IPS-18c (cell line): ENCODE data around the gene CYP2W1.
"Not testable (repeated sequence)": the region's sequence is repeated elsewhere in the genome, so short reads cannot be mapped to it uniquely, and the experiment has no call there.

Experiments used
- H3K4me3 ChIP-seq: 2 replicates; pipeline ENCODE4 v1.7.0; 2013; ENCODE audit warnings: low read depth, mild to moderate bottlenecking, low read length, moderate library complexity; ENCODE audit not compliant: insufficient read depth
- H3K9me3 ChIP-seq: one replicate; pipeline ENCODE4 v1.6.1; 2013; ENCODE audit warnings: mild to moderate bottlenecking, low read length, moderate library complexity; ENCODE audit not compliant: control insufficient read depth, insufficient read depth

The CYP2W1 gene

GRCh38 chr7:1026721-1027161 is 43.8 kb downstream of the CYP2W1 start:
- no peaks in the 10 kb centered on the region for H3K9me3 ChIP-seq
- H3K4me3 ChIP-seq: no peak overlapping the region

DNA sequence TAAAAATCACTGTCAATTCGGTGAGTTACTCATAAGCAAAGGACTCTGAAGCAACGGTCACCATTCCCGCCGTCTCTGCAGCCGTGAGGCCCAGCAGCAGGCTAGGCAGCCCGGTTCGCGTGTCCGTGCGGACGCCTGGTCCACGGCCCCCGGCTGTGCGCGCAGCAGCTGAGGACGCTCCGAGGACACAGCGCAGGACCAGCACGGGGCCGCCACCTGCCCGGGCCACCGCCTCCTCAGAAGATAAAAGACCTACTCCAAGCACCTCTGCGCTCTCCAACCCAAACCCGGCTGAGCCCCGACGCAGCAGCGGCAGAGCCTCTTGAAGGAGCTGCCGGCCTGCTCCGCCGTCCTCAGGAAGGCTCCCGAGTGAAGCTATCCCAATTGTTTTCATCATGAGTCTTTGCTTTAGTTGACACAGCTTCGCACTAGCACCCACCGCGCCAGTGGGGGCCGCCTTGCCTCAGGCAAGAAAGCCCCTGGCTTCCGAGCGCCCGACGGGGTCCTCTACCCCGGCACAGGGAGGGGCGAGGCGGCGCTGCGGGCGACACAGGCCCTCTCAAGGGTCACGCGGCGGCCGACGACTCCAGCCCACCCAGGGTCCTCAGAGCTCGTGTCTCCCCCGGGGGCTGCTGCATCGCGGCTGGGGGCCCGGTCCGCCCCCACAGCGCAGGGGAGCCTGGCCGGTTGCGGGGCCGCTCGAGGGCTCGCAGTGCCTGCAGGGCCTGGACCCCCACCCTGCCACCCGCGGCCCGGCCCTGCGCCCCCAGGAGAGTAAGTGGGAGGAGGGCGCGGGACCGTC is 44.5 kb downstream of the CYP2W1 start:
- H3K4me3 ChIP-seq: peak overlapping the region; percentile 65
- no peaks in the 10 kb centered on the region for H3K9me3 ChIP-seq

- Histone ChIP-seq H3K9me3 (no peaks in the 10 kb centered on the region), H3K4me3 (peak overlapping the region; percentile 65)
These were observed 45.2 kb downstream of the CYP2W1 start for GRCh38 chr7:1028044-1028770.

DNA sequence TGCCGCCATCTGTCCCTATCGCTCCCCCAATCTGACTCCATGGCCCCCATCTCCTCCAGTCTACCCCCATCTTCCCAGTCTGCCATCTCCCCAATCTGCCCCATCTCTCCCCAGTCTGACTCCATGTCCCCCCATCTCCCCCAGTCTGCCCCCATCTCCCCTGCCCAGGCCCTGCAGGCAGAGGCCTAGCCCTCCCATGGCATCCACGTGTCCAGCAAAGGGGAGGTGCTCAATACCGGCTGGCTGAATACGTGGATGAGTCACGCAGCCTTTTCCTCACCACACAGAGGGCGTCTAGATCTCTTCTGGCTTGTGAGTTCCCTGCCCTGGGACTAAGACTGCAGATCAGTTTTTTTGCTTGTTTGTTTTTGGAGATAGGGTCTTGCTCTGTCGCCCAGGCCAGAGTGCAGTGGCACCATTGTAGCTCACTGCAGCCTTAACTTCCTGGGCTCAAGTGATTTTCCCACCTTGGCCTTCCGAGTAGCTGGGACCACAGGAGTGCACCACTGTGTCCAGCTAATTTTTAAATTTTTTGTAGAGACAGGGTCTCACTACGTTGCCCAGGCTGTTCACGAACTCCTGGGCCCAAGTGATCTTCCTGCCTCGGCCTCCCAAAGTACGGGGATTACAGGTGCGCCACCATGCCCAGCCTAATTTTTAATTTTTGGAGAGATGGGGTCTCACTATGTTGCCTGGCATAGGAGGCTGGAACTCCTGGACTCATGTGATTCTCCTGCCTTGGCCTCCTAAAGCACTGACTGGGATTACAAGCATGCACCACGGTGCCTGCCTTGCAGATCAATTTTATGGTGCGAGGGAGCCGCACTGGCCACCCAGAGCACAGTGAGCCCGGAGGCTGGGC is 46.0 kb downstream of the CYP2W1 start:
- Histone ChIP-seq H3K9me3 (no peaks in the 10 kb centered on the region), H3K4me3 (peak overlapping the region; percentile 65)

DNA sequence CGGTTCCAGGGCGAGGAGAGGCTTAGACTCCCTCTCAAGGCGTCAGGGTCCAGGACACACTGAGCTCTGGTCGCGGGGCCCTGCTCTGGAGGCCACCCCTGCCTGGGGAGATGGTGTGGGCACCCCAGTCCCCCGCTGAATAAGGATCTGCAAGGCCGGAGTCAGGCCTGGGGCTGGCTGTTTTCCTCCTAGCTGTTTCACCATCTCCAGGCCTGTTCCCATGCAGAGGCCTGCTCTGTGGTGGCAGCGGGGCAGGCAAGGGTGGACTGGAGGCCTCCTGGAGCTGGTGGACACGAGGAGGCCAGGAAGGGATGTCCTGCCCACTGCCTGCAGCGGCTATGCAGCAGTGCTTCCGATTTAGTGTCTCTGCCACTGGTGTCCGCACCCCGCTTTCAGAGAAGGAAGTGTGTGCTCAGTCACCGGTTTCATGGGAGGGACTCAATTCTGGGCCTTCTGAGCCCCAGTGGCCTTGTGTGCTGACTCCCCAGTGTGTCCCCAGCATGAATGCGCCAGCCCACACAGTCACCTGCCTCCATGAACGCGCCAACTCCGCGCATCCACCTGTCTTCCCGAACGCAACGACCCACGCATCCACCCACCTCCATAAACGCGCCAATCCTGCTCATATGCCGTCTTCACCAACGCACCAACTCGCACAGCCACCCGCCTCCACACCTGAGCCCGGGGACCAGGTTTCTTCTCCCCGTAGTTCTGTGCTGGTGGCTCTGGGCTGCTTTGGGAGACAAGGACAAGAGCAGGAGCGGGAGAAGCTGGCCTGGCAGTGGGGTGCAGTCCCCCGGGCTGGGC is 46.9 kb downstream of the CYP2W1 start:
- H3K9me3 ChIP-seq: no peaks in the 10 kb centered on the region
- H3K4me3 ChIP-seq: no peak overlapping the region

DNA sequence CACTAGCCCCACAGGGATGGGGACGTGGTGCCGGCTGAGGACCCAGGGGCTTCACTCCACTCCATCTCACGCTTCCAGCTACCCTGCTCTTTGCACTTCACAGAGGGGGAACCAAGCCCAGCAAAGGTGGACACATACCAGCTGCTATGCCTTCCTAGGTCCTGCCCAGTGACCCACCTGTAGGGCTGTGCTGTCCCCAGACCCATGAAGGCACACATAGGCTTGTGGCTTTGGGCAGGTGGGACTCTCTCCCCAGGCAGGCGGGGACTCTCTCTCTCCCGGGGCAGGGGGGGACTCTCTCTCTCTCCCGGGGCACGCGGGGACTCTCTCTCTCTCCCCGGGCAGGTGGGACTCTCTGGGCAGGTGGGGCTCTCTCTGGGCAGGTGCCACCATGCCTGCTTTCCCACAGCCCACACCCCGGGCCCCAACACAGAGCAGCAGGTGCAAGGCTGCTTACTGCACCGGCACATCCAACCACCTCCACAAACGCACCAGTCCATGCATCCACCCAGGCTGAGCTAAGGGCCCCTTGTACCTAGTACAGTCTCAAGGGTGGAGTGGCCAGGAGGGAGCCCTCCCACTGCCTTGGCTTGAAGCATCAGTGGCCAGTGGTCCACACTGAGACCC is 47.6 kb downstream of the CYP2W1 start:
- Histone ChIP-seq H3K9me3 (peaks cover under 1% of the 10 kb centered on the region), H3K4me3 (no peak overlapping the region)

- Histone ChIP-seq H3K9me3 (peaks cover 5% of the 10 kb centered on the region), H3K4me3 (no peak overlapping the region)
These were observed 48.9 kb downstream of the CYP2W1 start for GRCh38 chr7:1031716-1032455.

GRCh38 chr7:1032536-1033181 is 49.7 kb downstream of the CYP2W1 start:
- H3K9me3 ChIP-seq: peaks cover 5% of the 10 kb centered on the region
- no peak overlapping the region for H3K4me3 ChIP-seq

GRCh38 chr7:1033546-1034145 is 50.7 kb downstream of the CYP2W1 start:
- Histone ChIP-seq H3K4me3 (no peak overlapping the region), H3K9me3 (peaks cover 5% of the 10 kb centered on the region)

GRCh38 chr7:1034769-1035168 is 51.8 kb downstream of the CYP2W1 start:
- not testable (repeated sequence) for H3K9me3 ChIP-seq, H3K4me3 ChIP-seq

GRCh38 chr7:1036164-1036928 is 53.4 kb downstream of the CYP2W1 start:
- not testable (repeated sequence) for H3K9me3 ChIP-seq, H3K4me3 ChIP-seq
